Esophagus squamous epithelium (tissue), 5 donors: Measurements from ENCODE around the gene ERV3-1. TPM values are rescaled to one million over a fixed set of nuclear protein-coding genes. Genes with fewer than 3 reads are reported as not detected.
"Not testable (repeated sequence)": the region's sequence is repeated elsewhere in the genome, so short reads cannot be mapped to it uniquely, and the experiment has no call there.

Source experiments
- DNase-seq: peaks from one replicate; lab custom pipeline; 2025; lab: John Stamatoyannopoulos, UW
- H3K27ac ChIP-seq, 4 donors: fragments of 200-600 bp; sonication (generic); one replicate each; pipeline ENCODE4 v1.5.1; 2016 to 2019; ENCODE audit warnings: mild to moderate bottlenecking in 1 of 4
- H3K27me3 ChIP-seq, 4 donors: fragments of 200-600 bp; sonication (generic); 1 replicate in 3 of 4; 2 replicates in 1 of 4; pipeline versions ENCODE4 v1.5.1 to v1.6.0; 2017 to 2021; ENCODE audit warnings: antibody characterized with exemption in 1 of 4
- H3K36me3 ChIP-seq, 3 donors: fragments of 200-600 bp; sonication (generic); one replicate each; pipeline ENCODE4 v1.5.1; 2016 to 2019
- H3K4me1 ChIP-seq, 3 donors: fragments of 200-600 bp; sonication (generic); one replicate each; pipeline ENCODE4 v1.5.1; 2017 to 2019
- H3K4me3 ChIP-seq, 4 donors: fragments of 200-600 bp; sonication (generic); 1 replicate in 3 of 4; 2 replicates in 1 of 4; pipeline ENCODE4 v1.5.1; 2016 to 2019; ENCODE audit warnings: mild to moderate bottlenecking in 2 of 4, moderate library complexity in 1 of 4
- H3K9me3 ChIP-seq, 3 donors: fragments of 200-600 bp; sonication (generic); one replicate each; pipeline ENCODE4 v1.5.1; 2016 to 2019
- CTCF ChIP-seq, 6 experiments: fragments of 450-650 bp in 4 of 6; fragments of 200-600 bp in 2 of 6; sonication (generic) in 2 of 6; IDR thresholded peaks; one replicate each; pipeline ENCODE4 v1.5.1; 2016 to 2019; ENCODE audit warnings: antibody characterized with exemption in 6 of 6, mild to moderate bottlenecking in 4 of 6, moderate library complexity in 4 of 6
- POLR2A ChIP-seq, 4 donors: fragments of 450-650 bp; IDR thresholded peaks; one replicate each; pipeline ENCODE4 v1.6.1; 2017; ENCODE audit warnings: antibody characterized with exemption in 4 of 4, mild to moderate bottlenecking in 4 of 4, moderate library complexity in 3 of 4
- WGBS, 2 donors: methylation state at CpG; one replicate each; pipeline ENCODE4 v1.1.5; 2018; 5-methylcytosine and 5-hydroxymethylcytosine counted together
- intact Hi-C: fragments of 100-400 bp; cut with DNase I; formaldehyde crosslinking; loops from one replicate; pipeline ENCODE4 v1.15.0; 2022
- total RNA-seq, 4 donors: library from RNA; depleted of rRNA; stranded (reverse); fragments of >200 nt; gene quantifications; one replicate each; pipeline ENCODE4 v1.1.0, GENCODE V29; 2016
- donor health status: DM: yes; HTN: yes; CAD: no.

Gene ERV3-1
- total RNA-seq, 4 donors from 2014 or later = 15.4 to 30.9 (median 18.6) TPM

- no peak for DNase-seq
Measured at GRCh38 chr7:64951250-64951848, 55.1 kb downstream of the ERV3-1 start.

GRCh38 chr7:64950673-64951072, 55.8 kb downstream of the ERV3-1 start:
- DNase-seq, intact Hi-C loops, H3K36me3 ChIP-seq, H3K9me3 ChIP-seq, H3K4me3 ChIP-seq: not testable (repeated sequence)
- peak overlapping the region in 1 of 4 donors; percentile 60 for H3K27ac ChIP-seq
- WGBS, 2 donors = 23 to 42% methylated on average over 2 to 9 of the region's 9 CpGs
- peaks cover 0 to 35% (median 7%) of the 10 kb centered on the region in 4 donors for H3K27me3 ChIP-seq
- H3K4me1 ChIP-seq = peaks cover 11 to 34% (median 13%) of the 10 kb centered on the region in 3 donors

More at GRCh38 chr7:64951250-64951848, 55.1 kb downstream of the ERV3-1 start:
- H3K27me3 ChIP-seq = peaks cover 0 to 30% (median 7%) of the 10 kb centered on the region in 4 donors
- TF ChIP-seq CTCF (IDR thresholded peaks at IDR 0.05) (peak; percentile 31 to 90 (median 80)), POLR2A (IDR thresholded peaks at IDR 0.05) (no peak)
- peak overlapping the region in 1 of 4 donors; percentile 60 for H3K27ac ChIP-seq
- 3 to 8% methylated on average over 1 of the region's 1 CpG for WGBS, 2 donors
- no peaks in the 10 kb centered on the region for H3K36me3 ChIP-seq
- no peaks in the 10 kb centered on the region for H3K9me3 ChIP-seq
- no peak overlapping the region for H3K4me3 ChIP-seq
- H3K4me1 ChIP-seq = peaks cover 11 to 27% (median 13%) of the 10 kb centered on the region in 3 donors
- intact Hi-C loops = no loop called here

- Histone ChIP-seq H3K4me1 (peaks cover 11 to 41% (median 13%) of the 10 kb centered on the region in 3 donors), H3K27me3 (peaks cover 0 to 44% (median 7%) of the 10 kb centered on the region in 4 donors)
- H3K9me3 ChIP-seq, H3K36me3 ChIP-seq, H3K4me3 ChIP-seq, DNase-seq, intact Hi-C loops, H3K27ac ChIP-seq: not testable (repeated sequence)
- WGBS, 2 donors = 86 to 88% methylated on average over 1 of the region's 1 CpG
Measured at GRCh38 chr7:64948774-64949173, 57.7 kb downstream of the ERV3-1 start.

- intact Hi-C loops = no loop called here
- DNase-seq = no peak
- Histone ChIP-seq H3K27ac (peak overlapping the region in 3 of 4 donors; percentile 43 to 58 (median 51)), H3K9me3 (no peaks in the 10 kb centered on the region), H3K4me3 (peak overlapping the region; percentile 40 to 62 (median 54)), H3K36me3 (no peaks in the 10 kb centered on the region), H3K4me1 (peaks cover 11 to 41% (median 13%) of the 10 kb centered on the region in 3 donors), H3K27me3 (peaks cover 0 to 44% (median 7%) of the 10 kb centered on the region in 4 donors)
- TF ChIP-seq CTCF (IDR thresholded peaks at IDR 0.05) (no peak), POLR2A (IDR thresholded peaks at IDR 0.05) (no peak)
- WGBS, 2 donors = 0 to 20% methylated on average over 1 to 5 of the region's 59 CpGs
Measured at GRCh38 chr7:64947252-64948000, 59.1 kb downstream of the ERV3-1 start.

GRCh38 chr7:64946772-64947171, 59.7 kb downstream of the ERV3-1 start:
- DNase-seq = no peak
- no peaks in the 10 kb centered on the region for H3K36me3 ChIP-seq
- intact Hi-C loops = no loop called here
- no peaks in the 10 kb centered on the region for H3K9me3 ChIP-seq
- WGBS, 2 donors = 50% methylated on average over 4 of the region's 5 CpGs; no CpG with 5 or more reads in 1 of the 2 donors
- peaks cover 11 to 41% (median 13%) of the 10 kb centered on the region in 3 donors for H3K4me1 ChIP-seq
- H3K4me3 ChIP-seq = peak overlapping the region; percentile 40 to 62 (median 54)
- H3K27me3 ChIP-seq = peaks cover 0 to 44% (median 7%) of the 10 kb centered on the region in 4 donors
- peak overlapping the region in 1 of 4 donors; percentile 51 for H3K27ac ChIP-seq
- TF ChIP-seq CTCF (IDR thresholded peaks at IDR 0.05) (peak in 2 of 6 experiments; percentile 18 to 27), POLR2A (IDR thresholded peaks at IDR 0.05) (no peak)
